ENCODE data around the gene EXOC2. TPM values are rescaled to one million over a fixed set of nuclear protein-coding genes. Genes with fewer than 3 reads are reported as not detected.

EXOC2 gene
- total RNA-seq, 1 donor from 2014 or later: 22.6 TPM

DNA sequence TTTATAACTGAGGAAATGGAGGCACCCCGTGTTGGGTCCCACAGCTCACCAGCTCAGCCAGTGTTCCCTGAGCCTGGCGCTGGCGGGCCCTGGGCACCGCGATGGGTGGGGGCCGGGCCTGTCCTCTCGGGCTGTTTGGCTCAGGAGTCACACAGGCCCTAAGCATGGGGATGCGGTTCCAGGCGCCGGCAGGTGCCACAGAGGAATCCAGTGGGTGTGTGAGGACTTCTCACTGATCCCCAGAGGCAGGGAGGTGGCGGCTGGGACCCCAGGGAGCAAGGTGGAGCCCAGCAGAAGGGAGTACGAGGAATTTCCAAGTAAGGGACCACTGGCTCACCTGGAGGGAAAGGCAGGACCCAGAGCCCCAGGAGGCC lies 243.9 kb downstream of the EXOC2 start:
- Mint-ChIP-seq H3K27me3 (ENCODE audit: low read depth) (no peaks in the 10 kb centered on the region), H3K36me3 (ENCODE audit: low read depth) (peaks cover 3% of the 10 kb centered on the region), H3K4me3 (no peak overlapping the region), H3K9me3 (peaks cover 5% of the 10 kb centered on the region), H3K4me1 (no peaks in the 10 kb centered on the region), H3K27ac (ENCODE audit: unreplicated experiment) (no peak overlapping the region)
- TF ChIP-seq, protein P1, sequence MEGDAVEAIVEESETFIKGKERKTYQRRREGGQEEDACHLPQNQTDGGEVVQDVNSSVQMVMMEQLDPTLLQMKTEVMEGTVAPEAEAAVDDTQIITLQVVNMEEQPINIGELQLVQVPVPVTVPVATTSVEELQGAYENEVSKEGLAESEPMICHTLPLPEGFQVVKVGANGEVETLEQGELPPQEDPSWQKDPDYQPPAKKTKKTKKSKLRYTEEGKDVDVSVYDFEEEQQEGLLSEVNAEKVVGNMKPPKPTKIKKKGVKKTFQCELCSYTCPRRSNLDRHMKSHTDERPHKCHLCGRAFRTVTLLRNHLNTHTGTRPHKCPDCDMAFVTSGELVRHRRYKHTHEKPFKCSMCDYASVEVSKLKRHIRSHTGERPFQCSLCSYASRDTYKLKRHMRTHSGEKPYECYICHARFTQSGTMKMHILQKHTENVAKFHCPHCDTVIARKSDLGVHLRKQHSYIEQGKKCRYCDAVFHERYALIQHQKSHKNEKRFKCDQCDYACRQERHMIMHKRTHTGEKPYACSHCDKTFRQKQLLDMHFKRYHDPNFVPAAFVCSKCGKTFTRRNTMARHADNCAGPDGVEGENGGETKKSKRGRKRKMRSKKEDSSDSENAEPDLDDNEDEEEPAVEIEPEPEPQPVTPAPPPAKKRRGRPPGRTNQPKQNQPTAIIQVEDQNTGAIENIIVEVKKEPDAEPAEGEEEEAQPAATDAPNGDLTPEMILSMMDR (conservative IDR thresholded peaks at IDR 0.05): no peak
- no peak for DNase-seq (ENCODE audit: low read depth, low spot score)

DNA sequence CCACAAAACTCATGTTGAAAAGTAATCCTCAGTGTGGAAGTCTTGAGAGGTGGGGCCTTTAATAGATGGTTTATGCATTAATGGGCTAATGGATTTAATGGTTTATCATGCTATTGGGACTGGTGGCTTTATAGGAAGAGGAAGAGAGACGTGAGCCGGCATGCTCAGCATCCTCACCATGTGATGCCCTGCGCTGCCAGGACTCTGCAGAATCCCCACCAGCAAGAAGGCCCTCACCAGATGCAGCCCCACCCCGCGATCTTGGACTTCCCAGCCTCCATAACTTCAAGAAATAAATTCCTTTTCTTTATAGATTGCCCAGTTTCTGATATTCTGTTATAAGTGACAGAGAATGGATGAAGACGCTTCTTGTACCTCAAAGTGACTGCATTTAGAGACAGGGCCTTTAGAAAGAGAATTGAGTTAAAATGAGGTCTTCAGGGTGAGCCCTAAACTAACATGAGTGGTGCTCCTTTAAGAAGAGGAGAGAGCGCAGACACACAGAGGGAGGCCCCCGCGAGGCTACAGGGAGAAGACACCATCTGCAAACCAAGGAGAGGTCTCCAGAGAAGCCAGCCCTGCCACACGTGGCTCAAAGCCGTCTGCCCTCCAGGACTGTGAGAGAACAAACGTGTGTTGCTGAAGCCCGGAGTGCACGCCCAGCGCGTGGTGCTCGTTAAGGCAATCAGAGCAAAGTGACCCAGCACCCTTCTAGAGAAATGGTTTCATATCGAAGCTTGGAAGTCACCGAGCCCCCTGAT lies 244.5 kb downstream of the EXOC2 start:
- TF ChIP-seq, protein P1 (conservative IDR thresholded peaks at IDR 0.05): no peak
- H3K4me3 Mint-ChIP-seq: no peak overlapping the region
- no peaks in the 10 kb centered on the region for H3K4me1 Mint-ChIP-seq
- peaks cover 5% of the 10 kb centered on the region for H3K9me3 Mint-ChIP-seq
- peaks cover 3% of the 10 kb centered on the region for H3K36me3 Mint-ChIP-seq (ENCODE audit: low read depth)
- H3K27me3 Mint-ChIP-seq (ENCODE audit: low read depth): no peaks in the 10 kb centered on the region
- H3K27ac Mint-ChIP-seq (ENCODE audit: unreplicated experiment): no peak overlapping the region
- no peak for DNase-seq (ENCODE audit: low read depth, low spot score)

DNA sequence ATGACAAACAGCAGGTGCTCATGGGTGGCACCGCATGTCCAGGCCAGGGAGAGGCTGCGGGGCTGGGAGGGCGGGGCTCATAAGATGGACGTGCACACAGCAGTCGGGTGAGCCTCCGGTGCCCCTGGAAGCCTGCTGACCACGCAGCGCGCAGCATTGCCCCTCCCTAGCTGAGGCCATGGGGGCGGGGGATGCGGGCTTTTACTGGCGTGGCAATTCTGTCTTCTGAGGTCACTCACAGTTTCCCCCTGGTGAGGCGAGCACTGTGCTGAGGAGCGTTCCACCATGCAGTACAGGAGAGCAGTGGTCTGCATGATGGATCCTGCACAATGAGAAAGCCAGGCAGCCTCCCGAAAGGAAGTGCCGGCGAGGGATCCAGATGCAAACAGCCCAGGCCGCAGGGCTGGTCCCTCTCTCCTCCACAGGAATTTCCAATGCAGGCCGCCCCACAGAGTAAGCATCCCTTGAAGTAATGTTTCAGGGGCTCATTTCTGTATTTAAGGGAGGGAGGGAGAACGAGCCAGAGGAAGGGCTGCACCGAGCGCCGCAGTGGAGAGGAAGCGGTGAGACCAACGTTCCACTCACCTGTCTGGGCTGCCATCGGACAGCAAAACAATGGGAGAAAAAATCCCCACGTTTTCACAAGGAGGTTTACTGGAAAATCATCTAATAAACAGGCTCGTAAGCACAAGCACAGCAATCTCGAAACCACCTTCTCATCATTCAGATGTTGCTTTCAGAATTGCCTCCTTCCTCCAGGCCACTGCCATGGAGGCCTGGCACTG lies 245.4 kb downstream of the EXOC2 start:
- TF ChIP-seq, protein P1 (conservative IDR thresholded peaks at IDR 0.05): no peak
- no peak for DNase-seq (ENCODE audit: low read depth, low spot score)
- no peak overlapping the region for H3K4me3 Mint-ChIP-seq
- no peak overlapping the region for H3K27ac Mint-ChIP-seq (ENCODE audit: unreplicated experiment)
- H3K36me3 Mint-ChIP-seq (ENCODE audit: low read depth): peaks cover 3% of the 10 kb centered on the region
- H3K9me3 Mint-ChIP-seq: peaks cover 5% of the 10 kb centered on the region
- H3K27me3 Mint-ChIP-seq (ENCODE audit: low read depth): no peaks in the 10 kb centered on the region
- H3K4me1 Mint-ChIP-seq: no peaks in the 10 kb centered on the region

DNA sequence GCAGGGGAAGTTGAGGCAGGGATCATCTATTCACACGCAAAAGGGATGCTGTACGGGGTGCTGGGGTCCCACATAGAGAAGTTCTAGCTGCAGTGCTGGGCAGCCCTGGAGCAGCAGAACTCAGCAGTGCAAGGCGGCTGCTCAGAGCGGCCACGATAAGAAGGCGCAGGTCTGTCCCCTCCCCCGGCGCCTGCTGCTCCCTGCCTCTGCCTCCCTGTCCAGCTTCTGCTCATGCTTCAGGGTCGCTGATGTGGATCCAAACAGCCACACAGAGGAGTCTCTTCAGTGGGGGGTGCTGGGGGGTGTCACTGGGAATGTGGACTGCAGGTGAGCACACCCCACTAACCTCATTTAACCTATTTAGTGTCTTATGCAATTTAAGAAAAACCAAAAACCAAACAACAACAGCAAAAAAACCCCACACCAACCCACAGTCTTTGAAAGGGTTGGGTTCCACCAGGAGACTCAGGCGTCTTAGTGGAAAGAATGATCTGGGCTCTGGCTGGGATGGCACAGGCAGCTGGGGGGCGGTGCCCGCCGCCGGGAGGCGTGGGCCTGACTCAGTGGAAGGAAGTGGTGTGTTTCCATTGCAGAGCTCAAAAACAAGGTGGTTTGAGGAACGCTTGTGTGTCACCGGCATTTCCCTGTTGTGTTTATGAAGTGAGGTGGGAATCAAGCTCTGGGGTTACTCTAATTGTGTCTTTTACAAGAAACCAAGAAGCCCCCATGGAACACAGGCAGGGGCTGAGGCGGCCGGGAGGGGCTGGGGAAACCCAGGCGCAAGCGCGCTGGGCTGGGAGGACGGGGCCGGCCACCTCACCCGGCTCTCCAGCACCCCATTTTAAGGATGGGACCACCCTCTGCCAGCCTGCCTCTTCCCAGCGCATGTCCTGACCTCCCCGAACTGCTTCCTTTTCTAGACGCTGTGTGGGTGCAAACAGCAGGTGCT lies 246.2 kb downstream of the EXOC2 start:
- TF ChIP-seq, protein P1 (conservative IDR thresholded peaks at IDR 0.05): no peak
- no peak for DNase-seq (ENCODE audit: low read depth, low spot score)
- Mint-ChIP-seq H3K27me3 (ENCODE audit: low read depth) (no peaks in the 10 kb centered on the region), H3K36me3 (ENCODE audit: low read depth) (peaks cover 3% of the 10 kb centered on the region), H3K27ac (ENCODE audit: unreplicated experiment) (no peak overlapping the region), H3K4me3 (no peak overlapping the region), H3K4me1 (no peaks in the 10 kb centered on the region), H3K9me3 (peaks cover 5% of the 10 kb centered on the region)

Measured in neural crest cell (in vitro differentiated cells).